ENCODE measurements around the gene CHGA.

CHGA gene

DNA sequence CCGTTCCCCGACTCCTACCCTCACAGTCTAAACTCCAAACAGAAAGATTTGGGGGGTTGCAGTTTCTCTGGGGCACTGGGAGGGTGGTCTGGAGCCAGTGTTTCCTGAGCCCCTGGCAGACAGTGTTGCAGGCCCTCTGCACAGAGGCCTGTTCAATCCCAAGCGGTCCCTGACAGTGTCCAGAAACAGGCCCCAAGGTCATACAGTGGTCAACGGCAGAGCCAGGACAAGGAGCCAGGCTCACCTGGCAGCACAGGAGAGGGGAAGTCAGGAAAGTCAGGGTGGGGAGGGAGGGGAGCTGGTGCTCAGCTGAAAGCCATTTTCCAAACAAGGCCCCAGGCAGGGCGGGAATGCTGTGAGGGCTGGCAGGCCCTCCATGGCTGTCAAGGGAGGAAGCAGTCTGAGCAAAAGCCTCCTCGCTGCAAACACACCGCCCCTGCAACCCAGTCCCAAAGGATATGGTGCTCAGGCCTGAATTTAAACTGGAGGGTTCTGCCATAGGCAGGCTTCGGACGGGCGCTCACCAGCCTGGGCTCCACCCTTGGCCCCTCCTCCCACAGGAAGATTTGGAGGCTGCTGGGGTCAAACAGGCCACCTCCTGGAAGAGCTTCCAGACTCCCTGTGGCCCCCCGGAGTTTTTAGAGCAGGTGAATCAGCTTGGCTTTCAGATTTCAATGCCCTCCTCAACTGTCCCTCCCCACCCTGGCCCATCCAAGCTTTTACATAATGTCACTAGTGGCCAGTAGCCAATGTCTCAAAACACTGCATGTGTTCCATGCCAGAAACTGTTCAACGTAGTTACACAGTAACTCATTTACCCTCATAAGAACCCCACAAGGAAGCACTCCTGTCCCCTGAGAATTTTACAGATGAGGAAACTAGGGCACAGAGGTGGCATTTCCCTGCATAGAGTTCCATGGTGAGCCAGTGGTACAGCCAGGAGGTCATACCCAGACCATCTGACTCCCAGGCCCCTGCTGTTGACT is 41.5 kb downstream of the CHGA start:
- Histone ChIP-seq H3F3A (ENCODE audit: control insufficient read depth, insufficient read depth) (no peaks in the 10 kb centered on the region), H3K27ac (ENCODE audit: low read depth, low read length) (no peak overlapping the region), H3K27me3 (ENCODE audit: control insufficient read depth, low read length) (no peaks in the 10 kb centered on the region), H3K4me2 (ENCODE audit: low read length) (no peak overlapping the region), H3K4me1 (ENCODE audit: control insufficient read depth, low read length) (0 out of 2 replicates have a peak, but pooled peaks cover 3% of the 10 kb centered on the region), H4K20me1 (ENCODE audit: control insufficient read depth, insufficient read depth, low read depth, low read length) (no peaks in the 10 kb centered on the region), H3K36me3 (ENCODE audit: control insufficient read depth, low read length) (no peaks in the 10 kb centered on the region), H3K9me3 (ENCODE audit: control insufficient read depth, insufficient read depth, low read length) (0 out of 2 replicates have a peak, but pooled peaks cover 3% of the 10 kb centered on the region), H3K79me2 (ENCODE audit: control insufficient read depth, low read length) (no peaks in the 10 kb centered on the region), H3K9me2 (replicated peaks; ENCODE audit: control insufficient read depth, low read length) (no peaks in the 10 kb centered on the region), H3K4me3 (ENCODE audit: low read length) (no peak overlapping the region)
- no peak for TF ChIP-seq EZH2phosphoT487 (IDR thresholded peaks at IDR 0.05; ENCODE audit: borderline replicate concordance, low read length)
- TF ChIP-seq, protein P1, sequence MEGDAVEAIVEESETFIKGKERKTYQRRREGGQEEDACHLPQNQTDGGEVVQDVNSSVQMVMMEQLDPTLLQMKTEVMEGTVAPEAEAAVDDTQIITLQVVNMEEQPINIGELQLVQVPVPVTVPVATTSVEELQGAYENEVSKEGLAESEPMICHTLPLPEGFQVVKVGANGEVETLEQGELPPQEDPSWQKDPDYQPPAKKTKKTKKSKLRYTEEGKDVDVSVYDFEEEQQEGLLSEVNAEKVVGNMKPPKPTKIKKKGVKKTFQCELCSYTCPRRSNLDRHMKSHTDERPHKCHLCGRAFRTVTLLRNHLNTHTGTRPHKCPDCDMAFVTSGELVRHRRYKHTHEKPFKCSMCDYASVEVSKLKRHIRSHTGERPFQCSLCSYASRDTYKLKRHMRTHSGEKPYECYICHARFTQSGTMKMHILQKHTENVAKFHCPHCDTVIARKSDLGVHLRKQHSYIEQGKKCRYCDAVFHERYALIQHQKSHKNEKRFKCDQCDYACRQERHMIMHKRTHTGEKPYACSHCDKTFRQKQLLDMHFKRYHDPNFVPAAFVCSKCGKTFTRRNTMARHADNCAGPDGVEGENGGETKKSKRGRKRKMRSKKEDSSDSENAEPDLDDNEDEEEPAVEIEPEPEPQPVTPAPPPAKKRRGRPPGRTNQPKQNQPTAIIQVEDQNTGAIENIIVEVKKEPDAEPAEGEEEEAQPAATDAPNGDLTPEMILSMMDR (IDR thresholded peaks at IDR 0.05; ENCODE audit: low read depth, low read length, poor library complexity, severe bottlenecking), result no peak

DNA sequence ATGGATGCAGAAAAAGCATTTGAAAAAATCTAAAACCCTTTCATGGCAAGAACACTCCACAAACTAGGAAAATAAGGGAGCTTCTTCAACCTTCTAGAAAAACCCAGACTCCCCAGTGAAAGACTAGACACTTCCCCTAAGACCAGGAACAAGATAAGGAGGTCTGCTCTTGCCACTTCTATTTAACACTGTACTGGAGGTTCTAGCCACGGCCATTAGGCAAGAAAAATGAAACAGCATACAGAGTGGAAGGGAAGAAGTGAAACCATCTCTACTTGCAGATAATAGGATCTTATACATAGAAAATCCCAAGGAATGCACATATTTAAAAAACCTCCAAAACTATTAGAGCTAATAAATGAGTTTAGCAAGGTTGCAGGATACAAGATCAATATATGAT is 42.3 kb downstream of the CHGA start:
- Histone ChIP-seq H3F3A (ENCODE audit: control insufficient read depth, insufficient read depth) (no peaks in the 10 kb centered on the region), H3K27ac (ENCODE audit: low read depth, low read length) (no peak overlapping the region)

DNA sequence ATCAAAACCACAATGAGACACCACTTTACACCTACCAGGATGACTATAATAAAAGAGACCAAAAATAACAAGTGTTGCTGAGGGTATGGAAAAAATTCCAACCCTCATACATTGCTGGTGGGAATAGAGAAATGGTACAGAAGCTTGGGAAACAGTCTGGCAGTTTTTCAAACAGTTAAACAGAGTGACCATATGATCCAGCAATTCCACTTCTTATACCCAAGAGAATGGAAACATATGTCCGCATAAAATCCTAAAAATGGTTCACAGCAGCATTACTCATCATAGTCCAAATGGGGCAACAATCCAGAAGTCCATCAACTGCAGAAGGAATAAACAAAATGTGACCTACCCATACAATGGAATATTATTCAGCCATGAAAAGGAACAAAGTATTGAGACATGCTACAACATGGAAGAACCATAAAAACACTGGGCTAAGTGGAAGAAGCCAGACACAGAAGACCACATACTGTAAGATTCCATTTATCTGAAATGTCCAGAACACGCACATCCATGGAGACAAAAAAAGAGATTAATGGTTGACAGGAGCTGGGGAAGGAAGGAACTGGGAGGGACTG is 44.5 kb downstream of the CHGA start:
- H3K4me2 ChIP-seq (ENCODE audit: low read length), result no peak overlapping the region
- H4K20me1 ChIP-seq (ENCODE audit: control insufficient read depth, insufficient read depth, low read depth, low read length), result no peaks in the 10 kb centered on the region
- H3K36me3 ChIP-seq (ENCODE audit: control insufficient read depth, low read length), result no peaks in the 10 kb centered on the region
- 0 out of 2 replicates have a peak, but pooled peaks cover 3% of the 10 kb centered on the region for H3K4me1 ChIP-seq (ENCODE audit: control insufficient read depth, low read length)
- no peaks in the 10 kb centered on the region for H3K27me3 ChIP-seq (ENCODE audit: control insufficient read depth, low read length)
- no peaks in the 10 kb centered on the region for H3K9me2 ChIP-seq (replicated peaks; ENCODE audit: control insufficient read depth, low read length)
- no peak for TF ChIP-seq EZH2phosphoT487 (IDR thresholded peaks at IDR 0.05; ENCODE audit: borderline replicate concordance, low read length)
- TF ChIP-seq, protein P1 (IDR thresholded peaks at IDR 0.05; ENCODE audit: low read depth, low read length, poor library complexity, severe bottlenecking), result no peak
- H3K79me2 ChIP-seq (ENCODE audit: control insufficient read depth, low read length), result no peaks in the 10 kb centered on the region
- H3F3A ChIP-seq (ENCODE audit: control insufficient read depth, insufficient read depth), result no peaks in the 10 kb centered on the region
- 0 out of 2 replicates have a peak, but pooled peaks cover 3% of the 10 kb centered on the region for H3K9me3 ChIP-seq (ENCODE audit: control insufficient read depth, insufficient read depth, low read length)
- H3K4me3 ChIP-seq (ENCODE audit: low read length), result no peak overlapping the region
- H3K27ac ChIP-seq (ENCODE audit: low read depth, low read length), result no peak overlapping the region

More for the DNA sequence above, 42.3 kb downstream of the CHGA start:
- no peak overlapping the region for H3K4me3 ChIP-seq (ENCODE audit: low read length)
- no peaks in the 10 kb centered on the region for H4K20me1 ChIP-seq (ENCODE audit: control insufficient read depth, insufficient read depth, low read depth, low read length)
- H3K9me3 ChIP-seq (ENCODE audit: control insufficient read depth, insufficient read depth, low read length), result 0 out of 2 replicates have a peak, but pooled peaks cover 3% of the 10 kb centered on the region
- TF ChIP-seq, protein P1 (IDR thresholded peaks at IDR 0.05; ENCODE audit: low read depth, low read length, poor library complexity, severe bottlenecking), result no peak
- no peak for TF ChIP-seq EZH2phosphoT487 (IDR thresholded peaks at IDR 0.05; ENCODE audit: borderline replicate concordance, low read length)
- 0 out of 2 replicates have a peak, but pooled peaks cover 3% of the 10 kb centered on the region for H3K4me1 ChIP-seq (ENCODE audit: control insufficient read depth, low read length)
- no peaks in the 10 kb centered on the region for H3K9me2 ChIP-seq (replicated peaks; ENCODE audit: control insufficient read depth, low read length)
- H3K36me3 ChIP-seq (ENCODE audit: control insufficient read depth, low read length), result no peaks in the 10 kb centered on the region
- no peaks in the 10 kb centered on the region for H3K79me2 ChIP-seq (ENCODE audit: control insufficient read depth, low read length)
- H3K27me3 ChIP-seq (ENCODE audit: control insufficient read depth, low read length), result no peaks in the 10 kb centered on the region
- H3K4me2 ChIP-seq (ENCODE audit: low read length), result no peak overlapping the region

Data from DOHH2 (cell line).